HEK293 (cell line): Measurements from ENCODE around the gene COL25A1.

ENCODE experiments used
- CTCF ChIA-PET: fragments of 350-600 bp; formaldehyde crosslinking; extraction: SDS; loops from one replicate; lab custom pipeline; 2021; ENCODE audit warnings: antibody characterized with exemption; lab: Yijun Ruan, JAX
- POLR2A ChIA-PET: fragments of 300-600 bp; formaldehyde crosslinking; extraction: SDS; loops from one replicate; lab custom pipeline; 2020; ENCODE audit warnings: antibody characterized with exemption, inconsistent platforms; lab: Yijun Ruan, JAX
- H3K27ac ChIP-seq: fragments of 200-500 bp; sonication (Bioruptor generic); 2 replicates; pipeline ENCODE4 v1.5.1; 2014; ENCODE audit warnings: low read depth, low read length, control low read depth, inconsistent platforms; ENCODE audit errors: extremely low read depth
- H3K36me3 ChIP-seq, 2 experiments: fragments of 200-500 bp in 1 of 2; sonication (Bioruptor generic) in 1 of 2; 1 replicate in 1 of 2; 2 replicates in 1 of 2; pipeline ENCODE4 v1.5.1; 2014 to 2017; ENCODE audit warnings: inconsistent platforms in 2 of 2, low read length in 2 of 2; ENCODE audit not compliant: control insufficient read depth in 2 of 2, insufficient read depth in 1 of 2
- H3K4me1 ChIP-seq: fragments of 200-500 bp; sonication (Bioruptor generic); 2 replicates; pipeline ENCODE4 v1.5.1; 2014; ENCODE audit warnings: mild to moderate bottlenecking, low read length, inconsistent platforms; ENCODE audit not compliant: control insufficient read depth, insufficient read depth
- H3K4me3 ChIP-seq: 2 replicates; pipeline ENCODE4 v1.5.1; 2011; ENCODE audit warnings: low read depth, mild to moderate bottlenecking, control low read depth, low read length, moderate library complexity
- H3K9me3 ChIP-seq: fragments of 200-500 bp; sonication (Bioruptor generic); 2 replicates; pipeline ENCODE4 v1.5.1; 2014; ENCODE audit warnings: low read depth, low read length, inconsistent platforms; ENCODE audit not compliant: control insufficient read depth, insufficient read depth
- KLF9 ChIP-seq: fragments of 450-650 bp; formaldehyde crosslinking; IDR thresholded peaks from 2 replicates; pipeline ENCODE4 v1.5.1; 2016; ENCODE audit warnings: missing biosample characterization, missing genetic modification characterization, low read depth
- SP3 ChIP-seq: fragments of 450-650 bp; formaldehyde crosslinking; IDR thresholded peaks from 2 replicates; pipeline ENCODE4 v1.5.1; 2016; ENCODE audit warnings: missing biosample characterization, missing genetic modification characterization
- TRIM28 ChIP-seq: IDR thresholded peaks from 2 replicates; pipeline ENCODE4 v1.6.1; 2011; ENCODE audit warnings: low read length, control low read depth, borderline replicate concordance
- ZBTB7A ChIP-seq: fragments of 450-650 bp; formaldehyde crosslinking; IDR thresholded peaks from 2 replicates; pipeline ENCODE4 v1.5.1; 2016; ENCODE audit warnings: low read depth, missing biosample characterization, missing genetic modification characterization
- ZEB2 ChIP-seq: fragments of 450-650 bp; formaldehyde crosslinking; IDR thresholded peaks from 2 replicates; pipeline ENCODE4 v1.5.1; 2016; ENCODE audit warnings: missing biosample characterization, missing genetic modification characterization
- ZNF114 ChIP-seq: fragments of 450-650 bp; formaldehyde crosslinking; IDR thresholded peaks from 2 replicates; pipeline ENCODE4 v1.5.0; 2017; ENCODE audit warnings: missing biosample characterization, missing genetic modification characterization
- ZNF146 ChIP-seq: fragments of 450-650 bp; formaldehyde crosslinking; IDR thresholded peaks from 2 replicates; pipeline ENCODE4 v1.5.1; 2016; ENCODE audit warnings: missing biosample characterization, missing genetic modification characterization
- ZNF214 ChIP-seq: fragments of 450-650 bp; formaldehyde crosslinking; IDR thresholded peaks from 2 replicates; pipeline ENCODE4 v1.5.1; 2017; ENCODE audit warnings: missing biosample characterization, mild to moderate bottlenecking, missing genetic modification characterization, borderline replicate concordance
- ZNF48 ChIP-seq: fragments of 450-650 bp; formaldehyde crosslinking; IDR thresholded peaks from 2 replicates; pipeline ENCODE4 v1.5.1; 2016; ENCODE audit warnings: missing biosample characterization, missing genetic modification characterization
- ZNF521 ChIP-seq: fragments of 450-650 bp; formaldehyde crosslinking; IDR thresholded peaks from 2 replicates; pipeline ENCODE4 v1.5.1; 2017; ENCODE audit warnings: missing biosample characterization, mild to moderate bottlenecking, missing genetic modification characterization
- ZNF610 ChIP-seq: fragments of 450-650 bp; formaldehyde crosslinking; IDR thresholded peaks from 2 replicates; pipeline ENCODE4 v1.5.1; 2016; ENCODE audit warnings: missing biosample characterization, missing genetic modification characterization, borderline replicate concordance
- ZNF701 ChIP-seq: fragments of 450-650 bp; formaldehyde crosslinking; IDR thresholded peaks from 2 replicates; pipeline ENCODE4 v1.5.1; 2016; ENCODE audit warnings: missing biosample characterization, missing genetic modification characterization
- TF ChIP-seq, protein P1 (sequence below): fragments of 450-650 bp; formaldehyde crosslinking; IDR thresholded peaks from 2 replicates; pipeline ENCODE4 v1.5.1; 2016; ENCODE audit warnings: missing biosample characterization, missing genetic modification characterization, low read depth
- TF ChIP-seq, protein P2 (sequence below): fragments of 450-650 bp; formaldehyde crosslinking; IDR thresholded peaks from 2 replicates; pipeline ENCODE4 v1.5.1; 2016; ENCODE audit warnings: missing biosample characterization, missing genetic modification characterization
- TF ChIP-seq, protein P3 (sequence below): fragments of 450-650 bp; formaldehyde crosslinking; IDR thresholded peaks from 2 replicates; pipeline ENCODE4 v1.5.1; 2016; ENCODE audit warnings: missing biosample characterization, missing genetic modification characterization
- TF ChIP-seq, protein P4 (sequence below): fragments of 450-650 bp; IDR thresholded peaks from 2 replicates; pipeline ENCODE4 v1.5.1; 2018; ENCODE audit warnings: missing biosample characterization, mild to moderate bottlenecking, missing genetic modification characterization
- TF ChIP-seq, protein P5 (sequence below): fragments of 450-650 bp; formaldehyde crosslinking; IDR thresholded peaks from 2 replicates; pipeline ENCODE4 v1.5.1; 2016; ENCODE audit warnings: missing biosample characterization, missing genetic modification characterization, borderline replicate concordance

The COL25A1 gene

DNA sequence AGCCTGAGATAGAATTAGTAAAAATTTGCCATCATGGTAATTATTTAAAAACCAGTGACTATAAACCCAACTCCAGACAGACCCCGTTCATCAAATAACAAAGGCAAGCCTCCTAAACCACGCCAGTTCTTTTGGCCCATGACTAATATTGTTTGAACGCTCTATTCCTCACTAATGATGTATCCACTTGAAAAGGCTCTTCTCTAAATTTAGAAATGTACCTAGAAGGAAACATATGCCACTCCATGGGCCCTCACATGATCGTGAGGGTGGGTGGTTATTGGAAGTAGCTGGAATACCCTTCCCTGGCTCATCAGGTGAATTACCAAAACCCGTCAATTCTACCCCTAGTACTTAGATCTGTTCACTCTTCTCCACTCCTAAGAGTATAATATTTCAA lies 249.2 kb downstream of the COL25A1 start:
- Histone ChIP-seq H3K36me3 (no peaks in the 10 kb centered on the region), H3K9me3 (no peaks in the 10 kb centered on the region), H3K4me1 (no peaks in the 10 kb centered on the region), H3K27ac (no peak overlapping the region), H3K4me3 (no peak overlapping the region)
- ChIA-PET POLR2A (no interaction called here), CTCF (no interaction called here)
- no peak for TF ChIP-seq ZNF146
- no peak for TF ChIP-seq KLF9 (tag by site-specific recombination)
- no peak for TF ChIP-seq ZEB2
- TF ChIP-seq SP3 (tag by site-specific recombination): no peak
- TF ChIP-seq, protein P1, sequence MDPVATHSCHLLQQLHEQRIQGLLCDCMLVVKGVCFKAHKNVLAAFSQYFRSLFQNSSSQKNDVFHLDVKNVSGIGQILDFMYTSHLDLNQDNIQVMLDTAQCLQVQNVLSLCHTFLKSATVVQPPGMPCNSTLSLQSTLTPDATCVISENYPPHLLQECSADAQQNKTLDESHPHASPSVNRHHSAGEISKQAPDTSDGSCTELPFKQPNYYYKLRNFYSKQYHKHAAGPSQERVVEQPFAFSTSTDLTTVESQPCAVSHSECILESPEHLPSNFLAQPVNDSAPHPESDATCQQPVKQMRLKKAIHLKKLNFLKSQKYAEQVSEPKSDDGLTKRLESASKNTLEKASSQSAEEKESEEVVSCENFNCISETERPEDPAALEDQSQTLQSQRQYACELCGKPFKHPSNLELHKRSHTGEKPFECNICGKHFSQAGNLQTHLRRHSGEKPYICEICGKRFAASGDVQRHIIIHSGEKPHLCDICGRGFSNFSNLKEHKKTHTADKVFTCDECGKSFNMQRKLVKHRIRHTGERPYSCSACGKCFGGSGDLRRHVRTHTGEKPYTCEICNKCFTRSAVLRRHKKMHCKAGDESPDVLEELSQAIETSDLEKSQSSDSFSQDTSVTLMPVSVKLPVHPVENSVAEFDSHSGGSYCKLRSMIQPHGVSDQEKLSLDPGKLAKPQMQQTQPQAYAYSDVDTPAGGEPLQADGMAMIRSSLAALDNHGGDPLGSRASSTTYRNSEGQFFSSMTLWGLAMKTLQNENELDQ (tag by site-specific recombination): no peak
- no peak for TF ChIP-seq ZNF114 (tag by site-specific recombination)
- no peak for TF ChIP-seq ZBTB7A (tag by site-specific recombination)
- TF ChIP-seq ZNF610: no peak
- TF ChIP-seq, protein P2, sequence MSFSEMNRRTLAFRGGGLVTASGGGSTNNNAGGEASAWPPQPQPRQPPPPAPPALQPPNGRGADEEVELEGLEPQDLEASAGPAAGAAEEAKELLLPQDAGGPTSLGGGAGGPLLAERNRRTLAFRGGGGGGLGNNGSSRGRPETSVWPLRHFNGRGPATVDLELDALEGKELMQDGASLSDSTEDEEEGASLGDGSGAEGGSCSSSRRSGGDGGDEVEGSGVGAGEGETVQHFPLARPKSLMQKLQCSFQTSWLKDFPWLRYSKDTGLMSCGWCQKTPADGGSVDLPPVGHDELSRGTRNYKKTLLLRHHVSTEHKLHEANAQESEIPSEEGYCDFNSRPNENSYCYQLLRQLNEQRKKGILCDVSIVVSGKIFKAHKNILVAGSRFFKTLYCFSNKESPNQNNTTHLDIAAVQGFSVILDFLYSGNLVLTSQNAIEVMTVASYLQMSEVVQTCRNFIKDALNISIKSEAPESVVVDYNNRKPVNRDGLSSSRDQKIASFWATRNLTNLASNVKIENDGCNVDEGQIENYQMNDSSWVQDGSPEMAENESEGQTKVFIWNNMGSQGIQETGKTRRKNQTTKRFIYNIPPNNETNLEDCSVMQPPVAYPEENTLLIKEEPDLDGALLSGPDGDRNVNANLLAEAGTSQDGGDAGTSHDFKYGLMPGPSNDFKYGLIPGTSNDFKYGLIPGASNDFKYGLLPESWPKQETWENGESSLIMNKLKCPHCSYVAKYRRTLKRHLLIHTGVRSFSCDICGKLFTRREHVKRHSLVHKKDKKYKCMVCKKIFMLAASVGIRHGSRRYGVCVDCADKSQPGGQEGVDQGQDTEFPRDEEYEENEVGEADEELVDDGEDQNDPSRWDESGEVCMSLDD (tag by site-specific recombination): no peak
- no peak for TF ChIP-seq ZNF48 (tag by site-specific recombination)
- TF ChIP-seq ZNF521 (tag by site-specific recombination): no peak
- TF ChIP-seq, protein P3, sequence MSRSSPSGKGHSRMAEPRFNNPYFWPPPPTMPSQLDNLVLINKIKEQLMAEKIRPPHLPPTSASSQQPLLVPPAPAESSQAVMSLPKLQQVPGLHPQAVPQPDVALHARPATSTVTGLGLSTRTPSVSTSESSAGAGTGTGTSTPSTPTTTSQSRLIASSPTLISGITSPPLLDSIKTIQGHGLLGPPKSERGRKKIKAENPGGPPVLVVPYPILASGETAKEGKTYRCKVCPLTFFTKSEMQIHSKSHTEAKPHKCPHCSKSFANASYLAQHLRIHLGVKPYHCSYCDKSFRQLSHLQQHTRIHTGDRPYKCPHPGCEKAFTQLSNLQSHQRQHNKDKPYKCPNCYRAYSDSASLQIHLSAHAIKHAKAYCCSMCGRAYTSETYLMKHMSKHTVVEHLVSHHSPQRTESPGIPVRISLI: no peak
- TF ChIP-seq, protein P4, sequence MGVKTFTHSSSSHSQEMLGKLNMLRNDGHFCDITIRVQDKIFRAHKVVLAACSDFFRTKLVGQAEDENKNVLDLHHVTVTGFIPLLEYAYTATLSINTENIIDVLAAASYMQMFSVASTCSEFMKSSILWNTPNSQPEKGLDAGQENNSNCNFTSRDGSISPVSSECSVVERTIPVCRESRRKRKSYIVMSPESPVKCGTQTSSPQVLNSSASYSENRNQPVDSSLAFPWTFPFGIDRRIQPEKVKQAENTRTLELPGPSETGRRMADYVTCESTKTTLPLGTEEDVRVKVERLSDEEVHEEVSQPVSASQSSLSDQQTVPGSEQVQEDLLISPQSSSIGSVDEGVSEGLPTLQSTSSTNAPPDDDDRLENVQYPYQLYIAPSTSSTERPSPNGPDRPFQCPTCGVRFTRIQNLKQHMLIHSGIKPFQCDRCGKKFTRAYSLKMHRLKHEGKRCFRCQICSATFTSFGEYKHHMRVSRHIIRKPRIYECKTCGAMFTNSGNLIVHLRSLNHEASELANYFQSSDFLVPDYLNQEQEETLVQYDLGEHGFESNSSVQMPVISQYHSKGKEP: no peak
- TF ChIP-seq, protein P5, sequence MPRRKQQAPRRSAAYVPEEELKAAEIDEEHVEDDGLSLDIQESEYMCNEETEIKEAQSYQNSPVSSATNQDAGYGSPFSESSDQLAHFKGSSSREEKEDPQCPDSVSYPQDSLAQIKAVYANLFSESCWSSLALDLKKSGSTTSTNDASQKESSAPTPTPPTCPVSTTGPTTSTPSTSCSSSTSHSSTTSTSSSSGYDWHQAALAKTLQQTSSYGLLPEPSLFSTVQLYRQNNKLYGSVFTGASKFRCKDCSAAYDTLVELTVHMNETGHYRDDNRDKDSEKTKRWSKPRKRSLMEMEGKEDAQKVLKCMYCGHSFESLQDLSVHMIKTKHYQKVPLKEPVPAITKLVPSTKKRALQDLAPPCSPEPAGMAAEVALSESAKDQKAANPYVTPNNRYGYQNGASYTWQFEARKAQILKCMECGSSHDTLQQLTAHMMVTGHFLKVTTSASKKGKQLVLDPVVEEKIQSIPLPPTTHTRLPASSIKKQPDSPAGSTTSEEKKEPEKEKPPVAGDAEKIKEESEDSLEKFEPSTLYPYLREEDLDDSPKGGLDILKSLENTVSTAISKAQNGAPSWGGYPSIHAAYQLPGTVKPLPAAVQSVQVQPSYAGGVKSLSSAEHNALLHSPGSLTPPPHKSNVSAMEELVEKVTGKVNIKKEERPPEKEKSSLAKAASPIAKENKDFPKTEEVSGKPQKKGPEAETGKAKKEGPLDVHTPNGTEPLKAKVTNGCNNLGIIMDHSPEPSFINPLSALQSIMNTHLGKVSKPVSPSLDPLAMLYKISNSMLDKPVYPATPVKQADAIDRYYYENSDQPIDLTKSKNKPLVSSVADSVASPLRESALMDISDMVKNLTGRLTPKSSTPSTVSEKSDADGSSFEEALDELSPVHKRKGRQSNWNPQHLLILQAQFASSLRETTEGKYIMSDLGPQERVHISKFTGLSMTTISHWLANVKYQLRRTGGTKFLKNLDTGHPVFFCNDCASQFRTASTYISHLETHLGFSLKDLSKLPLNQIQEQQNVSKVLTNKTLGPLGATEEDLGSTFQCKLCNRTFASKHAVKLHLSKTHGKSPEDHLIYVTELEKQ: no peak
- TF ChIP-seq ZNF214 (tag by site-specific recombination): no peak
- TF ChIP-seq TRIM28: no peak
- TF ChIP-seq ZNF701 (tag by site-specific recombination): no peak
